HG03097 (cell line): ENCODE results near the gene B4GALT5.

Experiments
- ATAC-seq: cut with Tn5 transposase; IDR thresholded peaks from one replicate; pipeline ENCODE4 v1.9.1; 2021; ENCODE audit not compliant: unreplicated experiment, low FRiP score

Gene B4GALT5

GRCh38 chr20:49664612-49665313 is 48.9 kb downstream of the B4GALT5 start:
- ATAC-seq: no peak

DNA sequence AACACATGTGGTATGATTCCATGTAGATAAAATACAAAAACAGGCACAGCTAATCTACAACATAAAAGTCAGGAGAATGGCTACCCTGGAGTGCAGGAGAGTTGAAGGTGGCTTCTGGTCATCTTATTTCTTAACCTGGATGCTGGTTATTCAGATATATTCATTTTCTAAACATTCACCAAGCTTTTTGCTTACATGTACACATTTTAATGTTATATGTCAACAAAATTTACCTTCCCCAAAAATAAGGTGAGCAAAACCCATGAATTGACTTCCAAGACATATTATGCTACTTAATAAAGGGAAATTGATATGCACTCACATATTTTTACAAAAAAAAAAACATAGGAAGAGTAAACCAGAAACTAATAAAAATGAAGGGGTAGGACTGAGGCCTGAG is 50.6 kb downstream of the B4GALT5 start:
- ATAC-seq: no peak

DNA sequence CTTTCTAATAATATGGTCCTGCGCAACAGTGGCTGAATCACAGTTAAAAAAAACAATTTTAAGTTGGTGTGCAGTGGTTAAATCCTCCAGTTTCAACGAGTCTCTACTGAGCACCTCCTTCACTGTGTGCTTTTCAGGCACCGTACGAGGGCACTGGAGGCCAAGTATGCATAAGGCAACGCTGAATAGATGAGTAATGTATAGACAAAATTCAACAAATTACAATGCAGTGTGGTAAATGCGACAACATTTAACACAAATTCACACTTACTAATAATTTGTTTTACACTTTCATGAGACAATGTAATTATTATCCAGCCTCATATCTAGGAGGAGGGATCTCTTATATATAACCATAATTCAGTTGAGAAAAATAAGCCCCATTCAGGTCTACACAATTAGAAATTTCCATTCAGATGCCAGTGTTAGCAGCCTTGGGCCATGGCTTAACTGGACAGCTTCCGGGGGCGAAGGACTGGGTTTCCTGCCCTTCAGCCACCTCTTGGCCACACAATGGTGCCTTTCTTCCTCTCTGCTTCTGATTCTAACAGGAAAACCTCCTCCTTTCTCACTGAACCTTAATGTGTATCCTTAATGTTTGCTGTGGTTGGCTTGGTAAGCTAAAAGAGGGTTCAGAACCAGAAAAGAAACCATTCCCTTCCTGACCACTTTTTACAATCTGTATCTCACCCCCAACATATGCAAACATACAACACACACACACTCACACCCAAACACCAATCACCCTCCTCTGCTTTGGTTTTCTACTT is 51.9 kb downstream of the B4GALT5 start:
- peak; percentile 45 for ATAC-seq

- no peak for ATAC-seq
Measured at GRCh38 chr20:49660912-49661311, 52.8 kb downstream of the B4GALT5 start.

GRCh38 chr20:49659056-49659455 is 54.6 kb downstream of the B4GALT5 start:
- ATAC-seq: no peak

DNA sequence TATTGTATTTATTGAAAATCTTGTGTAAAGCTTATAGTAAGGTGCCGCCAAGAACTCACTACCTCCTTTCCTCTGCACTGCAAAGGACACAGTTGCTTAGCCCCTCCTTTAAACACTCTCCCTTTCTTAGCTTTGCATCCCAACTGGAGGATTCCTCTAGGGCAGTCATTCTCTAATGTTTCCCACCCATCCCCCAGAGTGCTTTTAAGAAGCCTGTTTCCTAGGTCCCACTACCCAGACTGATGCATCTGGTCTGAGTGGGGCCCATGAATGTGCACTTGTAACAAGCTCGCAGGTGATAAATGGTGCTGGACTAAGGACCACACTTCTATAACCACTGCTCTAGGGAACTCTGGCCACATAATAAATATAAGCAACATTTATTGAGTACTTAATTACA is 55.2 kb downstream of the B4GALT5 start:
- ATAC-seq: no peak

DNA sequence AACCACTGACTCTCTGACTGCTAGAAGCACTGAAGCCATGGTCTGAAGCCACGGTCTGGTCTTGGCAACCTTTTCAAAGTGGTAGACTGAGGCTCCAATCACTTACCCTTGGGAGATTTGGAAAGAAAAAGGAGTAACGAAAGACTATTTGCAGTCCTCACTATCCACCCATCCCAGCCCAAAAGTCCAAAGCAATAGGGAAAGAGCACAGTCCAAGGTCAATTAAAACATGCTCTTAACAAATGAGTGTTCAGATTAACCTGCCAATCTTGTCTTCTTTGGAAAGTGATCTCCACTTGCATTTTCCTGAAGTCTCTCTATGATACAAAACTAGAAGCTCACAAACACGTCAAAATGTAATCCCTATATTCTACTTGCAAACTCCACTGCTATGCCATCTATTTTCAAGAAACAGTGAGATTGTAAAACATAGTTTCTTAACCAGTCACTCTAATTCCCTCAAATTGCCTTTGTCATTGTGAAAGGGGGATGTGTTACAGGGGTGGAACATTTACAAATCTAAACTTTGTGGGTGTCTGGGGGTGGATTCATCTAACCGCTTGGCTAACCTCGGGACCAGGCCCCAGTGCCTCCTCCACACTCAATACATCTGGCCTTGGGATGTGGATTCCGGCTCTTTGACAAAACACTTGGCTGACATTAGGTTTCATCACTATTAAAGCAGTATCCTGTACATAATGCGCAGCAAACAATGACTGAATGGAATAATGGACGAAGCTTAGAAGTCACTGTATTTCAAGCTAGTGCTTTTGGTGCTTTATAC is 56.4 kb downstream of the B4GALT5 start:
- ATAC-seq: no peak

- no peak for ATAC-seq
Measured at GRCh38 chr20:49656304-49656703, 57.4 kb downstream of the B4GALT5 start.

- ATAC-seq: no peak
Measured at GRCh38 chr20:49653925-49654434, 59.7 kb downstream of the B4GALT5 start.

GRCh38 chr20:49649672-49650071 is 64.0 kb downstream of the B4GALT5 start:
- ATAC-seq: no peak

DNA sequence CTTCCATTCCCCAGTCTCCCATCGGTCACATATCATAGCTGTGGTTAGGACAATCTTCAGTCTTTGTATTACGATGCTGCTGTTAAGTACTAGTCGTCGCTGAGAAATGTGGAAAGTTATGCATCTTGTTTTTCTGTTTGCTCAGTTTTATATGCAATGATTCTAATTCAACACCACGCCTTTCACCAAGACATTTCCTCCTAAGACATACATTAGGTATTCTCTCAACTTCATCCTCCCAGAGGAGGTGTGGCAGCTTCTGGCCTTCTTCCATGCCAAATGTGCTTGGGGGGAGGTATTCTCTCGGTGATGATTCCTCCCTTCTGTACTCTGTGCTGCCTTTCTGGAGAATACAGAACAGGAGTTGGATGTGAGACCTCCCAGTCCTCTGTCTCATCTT is 66.1 kb downstream of the B4GALT5 start:
- no peak for ATAC-seq

DNA sequence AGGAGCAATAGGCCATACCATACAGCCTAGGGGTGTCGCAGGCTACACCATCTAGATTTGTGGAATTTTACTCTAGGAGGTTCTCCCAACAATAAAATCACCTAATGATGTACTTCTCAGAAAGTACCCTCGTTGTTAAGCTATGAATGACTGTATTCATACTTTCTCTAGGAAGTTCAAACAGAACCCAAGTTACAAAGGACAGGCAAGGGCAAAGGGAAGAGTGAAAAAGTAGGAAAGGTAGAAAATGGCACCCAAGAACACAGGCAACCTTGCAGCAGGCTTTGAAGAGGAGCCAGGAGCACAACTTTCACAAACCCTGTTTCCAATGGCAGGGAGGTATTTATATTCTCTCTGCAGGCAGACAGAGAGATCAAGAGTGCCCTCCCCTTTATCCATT is 67.2 kb downstream of the B4GALT5 start:
- no peak for ATAC-seq

- ATAC-seq: no peak
Measured at GRCh38 chr20:49646126-49646525, 67.6 kb downstream of the B4GALT5 start.

DNA sequence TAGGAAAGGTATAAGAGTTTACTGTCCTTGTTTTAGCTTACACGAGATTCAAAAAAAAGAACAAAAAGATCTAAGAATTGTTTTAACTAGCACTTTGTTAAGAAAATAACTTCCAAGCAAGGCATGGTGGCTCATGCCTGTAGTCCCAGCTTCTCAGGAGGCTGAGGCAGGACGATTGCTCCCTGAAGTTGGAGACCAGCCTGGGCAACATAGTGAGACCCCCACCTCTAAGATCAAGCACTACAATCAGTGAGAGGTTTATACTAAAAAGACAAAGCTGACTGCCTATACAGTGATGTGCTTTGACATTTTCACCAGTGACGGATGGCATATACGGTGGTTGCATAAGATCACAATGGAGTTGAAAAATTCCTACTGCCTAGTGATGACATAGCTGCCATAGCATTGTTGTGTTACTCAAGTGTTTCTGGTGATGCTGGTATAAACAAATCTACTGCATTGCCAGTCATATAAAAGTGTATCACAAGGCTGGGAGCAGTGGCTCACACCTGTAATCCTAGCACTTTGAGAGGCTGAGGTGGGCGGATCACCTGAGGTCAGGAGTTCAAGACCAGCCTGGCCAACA is 68.6 kb downstream of the B4GALT5 start:
- ATAC-seq: no peak

- ATAC-seq: no peak
Measured at GRCh38 chr20:49642816-49643215, 70.9 kb downstream of the B4GALT5 start.

DNA sequence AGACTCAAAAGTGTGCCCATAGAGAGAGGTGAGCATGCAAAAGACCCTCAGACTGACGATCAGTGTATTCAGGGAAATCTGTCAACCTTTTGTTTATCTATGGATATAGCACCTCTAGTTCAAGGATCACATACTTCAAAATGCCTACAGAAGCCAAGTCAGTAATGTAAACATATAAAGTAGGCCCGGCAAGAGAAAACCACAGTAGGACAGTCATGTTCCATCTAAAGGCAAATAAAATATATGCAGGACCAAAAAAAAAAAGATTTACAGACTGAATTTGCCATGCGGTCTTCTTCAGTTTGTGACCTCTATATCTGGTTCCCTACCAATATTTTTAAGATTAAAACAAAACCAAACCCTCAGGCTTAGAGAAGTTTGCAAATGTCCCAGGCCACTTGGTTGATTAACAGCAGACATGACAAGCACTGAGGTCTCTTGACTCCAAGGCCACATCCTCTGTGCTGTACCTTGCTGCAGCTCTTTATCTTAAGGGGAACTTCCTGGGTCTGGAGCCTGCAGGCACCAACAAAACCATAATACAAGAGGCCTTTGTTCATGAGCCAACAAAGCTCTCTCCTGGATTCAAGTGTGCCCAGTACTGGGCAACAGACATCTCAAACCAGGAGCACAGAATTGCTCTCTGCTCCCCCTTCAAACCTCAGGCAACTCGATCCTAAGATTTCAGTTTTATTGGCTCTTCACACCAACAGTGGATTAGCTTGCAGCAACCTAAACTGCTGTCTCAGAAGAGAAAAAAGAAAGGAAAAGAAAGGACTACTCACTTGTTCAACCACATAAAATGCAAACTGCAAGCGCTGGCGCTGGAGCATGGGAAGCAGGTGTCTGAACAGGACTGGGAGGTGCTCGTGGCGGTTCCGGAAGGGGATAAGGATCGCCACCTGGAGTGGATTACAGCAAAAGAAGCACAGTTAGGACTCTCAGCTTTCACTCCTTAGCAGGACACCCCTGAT is 71.7 kb downstream of the B4GALT5 start:
- no peak for ATAC-seq

GRCh38 chr20:49637046-49637637 is 76.5 kb downstream of the B4GALT5 start:
- no peak for ATAC-seq

GRCh38 chr20:49636447-49636846 is 77.2 kb downstream of the B4GALT5 start:
- no peak for ATAC-seq

GRCh38 chr20:49635866-49636265 is 77.8 kb downstream of the B4GALT5 start:
- ATAC-seq: no peak
